ENCODE data around the gene PSMD1. TPM values are rescaled to one million over a fixed set of nuclear protein-coding genes. Genes with fewer than 3 reads are reported as not detected.
A peak's percentile ranks its signal among the peaks of the same experiment; 100 is the strongest.

Gene PSMD1
- total RNA-seq, 1 donor from 2014 or later: 97.4 TPM

DNA sequence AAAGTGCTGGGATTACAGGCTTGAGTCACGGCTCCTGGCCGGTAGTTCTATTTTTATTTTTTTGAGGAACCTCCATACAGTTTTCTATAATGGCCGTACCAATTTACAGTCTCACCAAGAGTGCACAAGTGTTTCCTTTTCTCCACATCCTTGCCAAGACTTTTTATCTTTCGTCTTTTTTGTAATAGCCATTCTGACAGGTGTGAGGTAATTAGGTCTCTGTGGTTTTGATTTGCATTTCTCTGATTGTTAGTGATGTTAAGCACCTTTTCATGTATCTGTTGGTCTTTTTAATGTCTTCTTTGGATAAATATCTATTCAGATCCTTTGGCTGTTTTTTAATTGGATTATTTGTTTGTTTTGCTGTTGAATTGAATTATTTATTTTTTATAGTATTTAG is 151.1 kb downstream of the PSMD1 start:
- no peaks in the 10 kb centered on the region for H3K27me3 ChIP-seq
- peaks cover 10 to 14% of the 10 kb centered on the region in 2 donors for H3K36me3 ChIP-seq
- intact Hi-C loops (cut with DNase I): no loop called here
- no peak overlapping the region for H3K4me3 ChIP-seq
- TF ChIP-seq, protein P1, sequence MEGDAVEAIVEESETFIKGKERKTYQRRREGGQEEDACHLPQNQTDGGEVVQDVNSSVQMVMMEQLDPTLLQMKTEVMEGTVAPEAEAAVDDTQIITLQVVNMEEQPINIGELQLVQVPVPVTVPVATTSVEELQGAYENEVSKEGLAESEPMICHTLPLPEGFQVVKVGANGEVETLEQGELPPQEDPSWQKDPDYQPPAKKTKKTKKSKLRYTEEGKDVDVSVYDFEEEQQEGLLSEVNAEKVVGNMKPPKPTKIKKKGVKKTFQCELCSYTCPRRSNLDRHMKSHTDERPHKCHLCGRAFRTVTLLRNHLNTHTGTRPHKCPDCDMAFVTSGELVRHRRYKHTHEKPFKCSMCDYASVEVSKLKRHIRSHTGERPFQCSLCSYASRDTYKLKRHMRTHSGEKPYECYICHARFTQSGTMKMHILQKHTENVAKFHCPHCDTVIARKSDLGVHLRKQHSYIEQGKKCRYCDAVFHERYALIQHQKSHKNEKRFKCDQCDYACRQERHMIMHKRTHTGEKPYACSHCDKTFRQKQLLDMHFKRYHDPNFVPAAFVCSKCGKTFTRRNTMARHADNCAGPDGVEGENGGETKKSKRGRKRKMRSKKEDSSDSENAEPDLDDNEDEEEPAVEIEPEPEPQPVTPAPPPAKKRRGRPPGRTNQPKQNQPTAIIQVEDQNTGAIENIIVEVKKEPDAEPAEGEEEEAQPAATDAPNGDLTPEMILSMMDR (IDR thresholded peaks at IDR 0.05): no peak
- H3K4me1 ChIP-seq: peaks cover 3 to 4% of the 10 kb centered on the region in 2 donors
- no peak overlapping the region for H3K27ac ChIP-seq
- DNase-seq (ENCODE audit: low spot score in 2 of 2): peak in 1 of 2 donors; percentile 25
- no peaks in the 10 kb centered on the region for H3K9me3 ChIP-seq

DNA sequence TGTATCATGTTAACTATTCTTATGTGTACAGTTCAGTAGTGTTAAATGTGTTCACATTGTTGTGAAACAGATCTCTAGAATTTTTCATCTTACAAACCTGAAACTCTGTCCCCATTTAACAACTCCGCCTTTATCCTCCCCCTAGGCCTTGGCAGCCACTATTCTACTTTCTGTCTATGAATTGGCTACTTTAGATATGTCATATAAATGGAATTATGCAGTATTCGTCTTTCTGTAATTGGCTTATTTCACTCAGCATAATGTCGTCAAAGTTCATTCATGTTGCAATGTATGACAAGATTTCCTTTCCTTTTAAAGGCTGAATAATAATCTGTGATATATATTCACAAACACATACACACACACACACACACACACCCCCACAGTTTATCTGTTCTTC is 154.1 kb downstream of the PSMD1 start:
- Histone ChIP-seq H3K36me3 (peaks cover 20 to 28% of the 10 kb centered on the region in 2 donors), H3K4me1 (peaks cover 3 to 5% of the 10 kb centered on the region in 2 donors), H3K27ac (peak overlapping the region; percentile 72 to 80), H3K9me3 (no peaks in the 10 kb centered on the region), H3K4me3 (no peak overlapping the region), H3K27me3 (no peaks in the 10 kb centered on the region)
- DNase-seq (ENCODE audit: low spot score in 2 of 2): peak in 1 of 2 donors; percentile 2
- intact Hi-C loops (cut with DNase I): no loop called here
- TF ChIP-seq, protein P1 (IDR thresholded peaks at IDR 0.05): no peak

DNA sequence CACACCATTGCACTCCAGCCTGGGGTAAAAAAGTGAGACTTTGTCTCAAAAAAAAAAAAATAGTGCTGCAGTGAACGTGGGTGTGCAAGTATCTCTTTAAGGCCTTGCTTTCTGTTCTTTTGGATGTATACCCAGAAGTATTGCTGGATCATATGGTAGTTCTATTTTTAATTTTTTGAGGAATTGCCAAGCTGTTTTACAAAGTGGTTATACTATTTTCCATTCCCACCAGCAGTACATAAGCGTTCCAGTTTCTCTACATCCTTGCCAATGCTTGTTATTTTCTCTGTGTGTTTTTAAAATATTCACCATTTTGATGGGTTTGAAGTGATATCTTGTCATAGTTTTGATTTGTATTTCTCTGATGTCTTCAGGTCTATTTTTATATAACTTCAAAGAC is 154.8 kb downstream of the PSMD1 start:
- Histone ChIP-seq H3K36me3 (peaks cover 20 to 33% of the 10 kb centered on the region in 2 donors), H3K27ac (peak overlapping the region; percentile 72 to 80), H3K27me3 (no peaks in the 10 kb centered on the region), H3K4me3 (no peak overlapping the region), H3K4me1 (peaks cover 3 to 5% of the 10 kb centered on the region in 2 donors), H3K9me3 (no peaks in the 10 kb centered on the region)
- no peak for DNase-seq (ENCODE audit: low spot score in 2 of 2)
- intact Hi-C loops (cut with DNase I): no loop called here
- TF ChIP-seq, protein P1 (IDR thresholded peaks at IDR 0.05): no peak

DNA sequence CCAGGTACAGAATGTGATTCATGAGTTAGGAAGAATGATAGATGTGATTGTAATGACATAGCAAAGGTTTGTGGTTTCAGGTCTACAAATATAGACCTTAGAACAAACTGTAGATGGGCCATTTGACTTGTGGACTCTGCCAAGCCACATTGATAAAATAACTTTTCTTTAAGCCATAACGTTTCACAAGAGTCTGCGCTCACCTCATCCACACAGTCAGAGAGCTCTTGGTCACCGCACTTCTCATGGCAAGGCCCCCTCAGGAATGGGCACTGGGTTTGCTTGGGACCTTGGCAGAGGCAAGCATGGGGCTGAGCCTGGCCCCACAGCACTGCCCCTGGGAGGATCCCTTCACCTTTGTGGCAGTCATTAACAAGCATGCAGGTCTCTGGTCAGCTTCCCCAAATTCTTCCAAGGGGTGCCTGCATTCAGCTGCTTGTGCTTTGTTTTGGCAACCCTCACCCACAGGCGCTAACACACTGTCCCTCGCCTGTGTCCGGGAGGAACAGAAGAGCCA is 155.7 kb downstream of the PSMD1 start:
- peaks cover 3 to 5% of the 10 kb centered on the region in 2 donors for H3K4me1 ChIP-seq
- intact Hi-C loops (cut with DNase I): no loop called here
- peak overlapping the region; percentile 72 to 80 for H3K27ac ChIP-seq
- no peak for DNase-seq (ENCODE audit: low spot score in 2 of 2)
- no peak overlapping the region for H3K4me3 ChIP-seq
- H3K9me3 ChIP-seq: no peaks in the 10 kb centered on the region
- H3K36me3 ChIP-seq: peaks cover 23 to 42% of the 10 kb centered on the region in 2 donors
- no peaks in the 10 kb centered on the region for H3K27me3 ChIP-seq
- TF ChIP-seq, protein P1 (IDR thresholded peaks at IDR 0.05): no peak

DNA sequence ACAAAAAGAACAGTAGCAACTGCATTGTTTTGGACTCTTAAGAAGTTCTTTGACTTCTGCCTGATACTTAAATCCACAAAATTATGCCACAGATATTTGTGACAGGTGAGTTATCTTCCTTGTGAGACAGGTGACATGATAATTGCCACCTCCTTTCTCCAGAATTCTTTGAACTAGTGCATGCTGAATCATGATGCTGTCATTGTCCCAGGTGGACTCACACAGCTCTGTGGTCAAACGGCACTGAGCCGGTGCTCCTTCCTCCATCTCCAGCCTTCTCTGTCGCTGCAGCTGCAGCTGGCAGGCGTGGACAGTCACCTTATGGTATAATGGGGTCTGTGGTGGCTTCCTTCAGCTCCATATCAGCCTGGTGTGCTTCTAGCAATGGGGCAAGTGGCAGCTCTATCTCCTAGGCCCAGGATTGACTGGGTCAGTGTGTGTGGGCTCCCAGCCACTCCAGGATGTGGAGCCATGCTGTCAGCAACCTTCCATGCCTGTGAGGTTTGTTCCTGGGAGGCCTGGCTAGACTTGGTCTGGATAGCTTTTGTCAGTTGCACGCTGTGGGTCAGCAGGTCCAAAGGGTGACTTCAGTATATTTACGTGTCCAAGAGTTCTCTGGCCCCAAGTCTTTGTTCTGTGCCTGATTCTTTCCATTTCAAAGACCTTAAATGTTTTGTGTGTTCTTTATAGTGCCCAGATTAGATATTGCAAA is 157.4 kb downstream of the PSMD1 start:
- no peak overlapping the region for H3K27ac ChIP-seq
- H3K9me3 ChIP-seq: no peaks in the 10 kb centered on the region
- H3K36me3 ChIP-seq: peaks cover 15 to 32% of the 10 kb centered on the region in 2 donors
- intact Hi-C loops (cut with DNase I): no loop called here
- no peak for DNase-seq (ENCODE audit: low spot score in 2 of 2)
- peaks cover 3 to 5% of the 10 kb centered on the region in 2 donors for H3K4me1 ChIP-seq
- H3K4me3 ChIP-seq: no peak overlapping the region
- H3K27me3 ChIP-seq: no peaks in the 10 kb centered on the region
- TF ChIP-seq, protein P1 (IDR thresholded peaks at IDR 0.05): no peak
